MG63 (cell line): ENCODE data around the gene SPAG16. TPM values are rescaled to one million over a fixed set of nuclear protein-coding genes. Genes with fewer than 3 reads are reported as not detected.
"Not testable (repeated sequence)": the region's sequence is repeated elsewhere in the genome, so short reads cannot be mapped to it uniquely, and the experiment has no call there.

Experiments used
- DNase-seq: peaks from one replicate; pipeline ENCODE4 v3.0.0-alpha.2; 2020
- H3K27me3 ChIP-seq: fragments of 250-450 bp; sonication (Bioruptor Pico); 2 replicates; pipeline ENCODE4 v1.5.1; 2020; ENCODE audit warnings: mild to moderate bottlenecking, moderate library complexity
- H3K36me3 ChIP-seq: fragments of 250-450 bp; sonication (Bioruptor Pico); 2 replicates; pipeline ENCODE4 v1.5.1; 2020; ENCODE audit warnings: mild to moderate bottlenecking, moderate library complexity
- H3K4me3 ChIP-seq: fragments of 250-450 bp; sonication (Bioruptor Pico); 2 replicates; pipeline ENCODE4 v1.5.1; 2020; ENCODE audit warnings: mild to moderate bottlenecking, moderate library complexity
- H3K9me3 ChIP-seq: fragments of 250-450 bp; sonication (Bioruptor Pico); 2 replicates; pipeline ENCODE4 v1.5.1; 2020; ENCODE audit warnings: mild to moderate bottlenecking, moderate library complexity
- total RNA-seq: library from RNA; depleted of rRNA; stranded (reverse); fragments of >200 nt; shearing (Covaris generic); gene quantifications from 2 replicates; pipeline ENCODE4 v1.2.3, GENCODE V29; 2014; ENCODE audit warnings: low replicate concordance

SPAG16 gene
- total RNA-seq, 1 experiment from 2014 or later = 33.7 TPM

- no peaks in the 10 kb centered on the region for H3K27me3 ChIP-seq
- no peaks in the 10 kb centered on the region for H3K9me3 ChIP-seq
- H3K4me3 ChIP-seq = no peak overlapping the region
- DNase-seq = no peak
- no peaks in the 10 kb centered on the region for H3K36me3 ChIP-seq
These were observed 405.3 kb downstream of the SPAG16 start for GRCh38 chr2:213689585-213689984.

- Histone ChIP-seq H3K9me3 (no peaks in the 10 kb centered on the region), H3K4me3 (no peak overlapping the region), H3K36me3 (no peaks in the 10 kb centered on the region), H3K27me3 (no peaks in the 10 kb centered on the region)
- no peak for DNase-seq
These were observed 407.1 kb downstream of the SPAG16 start for GRCh38 chr2:213691351-213691750.

GRCh38 chr2:213696442-213696841, 412.2 kb downstream of the SPAG16 start:
- Histone ChIP-seq H3K27me3 (no peaks in the 10 kb centered on the region), H3K9me3 (no peaks in the 10 kb centered on the region), H3K4me3 (no peak overlapping the region), H3K36me3 (no peaks in the 10 kb centered on the region)
- no peak for DNase-seq

GRCh38 chr2:213701365-213701764, 417.1 kb downstream of the SPAG16 start:
- not testable (repeated sequence) for H3K4me3 ChIP-seq, DNase-seq, H3K36me3 ChIP-seq, H3K27me3 ChIP-seq, H3K9me3 ChIP-seq

GRCh38 chr2:213703406-213704098, 419.3 kb downstream of the SPAG16 start:
- no peaks in the 10 kb centered on the region for H3K27me3 ChIP-seq
- no peak for DNase-seq
- no peak overlapping the region for H3K4me3 ChIP-seq
- no peaks in the 10 kb centered on the region for H3K36me3 ChIP-seq
- no peaks in the 10 kb centered on the region for H3K9me3 ChIP-seq

GRCh38 chr2:213710164-213710563, 425.9 kb downstream of the SPAG16 start:
- H3K9me3 ChIP-seq = no peaks in the 10 kb centered on the region

GRCh38 chr2:213718411-213718810, 434.1 kb downstream of the SPAG16 start:
- not testable (repeated sequence) for H3K9me3 ChIP-seq, DNase-seq, H3K36me3 ChIP-seq, H3K27me3 ChIP-seq, H3K4me3 ChIP-seq

More at GRCh38 chr2:213710164-213710563, 425.9 kb downstream of the SPAG16 start:
- no peak overlapping the region for H3K4me3 ChIP-seq
- no peaks in the 10 kb centered on the region for H3K27me3 ChIP-seq
- no peaks in the 10 kb centered on the region for H3K36me3 ChIP-seq
- DNase-seq = no peak

- H3K27me3 ChIP-seq = no peaks in the 10 kb centered on the region
- DNase-seq = no peak
- H3K36me3 ChIP-seq = no peaks in the 10 kb centered on the region
- no peak overlapping the region for H3K4me3 ChIP-seq
- H3K9me3 ChIP-seq = no peaks in the 10 kb centered on the region
These were observed 438.3 kb downstream of the SPAG16 start for GRCh38 chr2:213722565-213722964.

- Histone ChIP-seq H3K4me3 (no peak overlapping the region), H3K9me3 (no peaks in the 10 kb centered on the region), H3K27me3 (no peaks in the 10 kb centered on the region), H3K36me3 (no peaks in the 10 kb centered on the region)
- DNase-seq = no peak
These were observed 438.8 kb downstream of the SPAG16 start for GRCh38 chr2:213723041-213723560.

GRCh38 chr2:213723707-213724106, 439.4 kb downstream of the SPAG16 start:
- H3K4me3 ChIP-seq = no peak overlapping the region

GRCh38 chr2:213726101-213726500, 441.8 kb downstream of the SPAG16 start:
- DNase-seq = no peak
- Histone ChIP-seq H3K9me3 (no peaks in the 10 kb centered on the region), H3K4me3 (no peak overlapping the region), H3K36me3 (no peaks in the 10 kb centered on the region), H3K27me3 (no peaks in the 10 kb centered on the region)

More at GRCh38 chr2:213723707-213724106, 439.4 kb downstream of the SPAG16 start:
- Histone ChIP-seq H3K27me3 (no peaks in the 10 kb centered on the region), H3K36me3 (no peaks in the 10 kb centered on the region), H3K9me3 (no peaks in the 10 kb centered on the region)
- no peak for DNase-seq

- H3K4me3 ChIP-seq = no peak overlapping the region
- no peak for DNase-seq
These were observed 449.6 kb downstream of the SPAG16 start for GRCh38 chr2:213733893-213734292.

GRCh38 chr2:213740453-213740852, 456.2 kb downstream of the SPAG16 start:
- DNase-seq = no peak
- no peaks in the 10 kb centered on the region for H3K36me3 ChIP-seq
- H3K27me3 ChIP-seq = no peaks in the 10 kb centered on the region
- no peak overlapping the region for H3K4me3 ChIP-seq
- H3K9me3 ChIP-seq = no peaks in the 10 kb centered on the region

More at GRCh38 chr2:213733893-213734292, 449.6 kb downstream of the SPAG16 start:
- Histone ChIP-seq H3K27me3 (no peaks in the 10 kb centered on the region), H3K9me3 (no peaks in the 10 kb centered on the region), H3K36me3 (no peaks in the 10 kb centered on the region)

GRCh38 chr2:213751446-213751845, 467.2 kb downstream of the SPAG16 start:
- no peaks in the 10 kb centered on the region for H3K9me3 ChIP-seq
- H3K27me3 ChIP-seq = no peaks in the 10 kb centered on the region
- no peak overlapping the region for H3K4me3 ChIP-seq
- DNase-seq = no peak
- H3K36me3 ChIP-seq = no peaks in the 10 kb centered on the region

GRCh38 chr2:213752575-213752974, 468.3 kb downstream of the SPAG16 start:
- DNase-seq = no peak
- H3K27me3 ChIP-seq = no peaks in the 10 kb centered on the region
- H3K9me3 ChIP-seq = no peaks in the 10 kb centered on the region
- H3K4me3 ChIP-seq = no peak overlapping the region
- no peaks in the 10 kb centered on the region for H3K36me3 ChIP-seq

- no peak overlapping the region for H3K4me3 ChIP-seq
- H3K27me3 ChIP-seq = no peaks in the 10 kb centered on the region
- no peaks in the 10 kb centered on the region for H3K36me3 ChIP-seq
- no peaks in the 10 kb centered on the region for H3K9me3 ChIP-seq
- DNase-seq = no peak
These were observed 473.3 kb downstream of the SPAG16 start for GRCh38 chr2:213757525-213757924.

- Histone ChIP-seq H3K9me3 (no peaks in the 10 kb centered on the region), H3K27me3 (no peaks in the 10 kb centered on the region), H3K4me3 (no peak overlapping the region), H3K36me3 (no peaks in the 10 kb centered on the region)
- no peak for DNase-seq
These were observed 479.1 kb downstream of the SPAG16 start for GRCh38 chr2:213763354-213763753.

GRCh38 chr2:213763963-213764362, 479.7 kb downstream of the SPAG16 start:
- DNase-seq = no peak
- no peaks in the 10 kb centered on the region for H3K9me3 ChIP-seq
- no peak overlapping the region for H3K4me3 ChIP-seq
- H3K27me3 ChIP-seq = no peaks in the 10 kb centered on the region
- H3K36me3 ChIP-seq = no peaks in the 10 kb centered on the region
